ENCODE results near the gene FBXO24. TPM values are rescaled to one million over a fixed set of nuclear protein-coding genes. Genes with fewer than 3 reads are reported as not detected.

FBXO24 gene
- total RNA-seq, 1 donor from 2014 or later: 1.2 TPM

GRCh38 chr7:100612730-100613390, 26.7 kb downstream of the FBXO24 start:
- Histone ChIP-seq H3K79me2 (ENCODE audit: low read depth) (no peaks in the 10 kb centered on the region), H3K9ac (peak overlapping the region; percentile 29), H3K4me2 (peak overlapping the region; percentile 86), H3K27ac (no peak overlapping the region), H3F3A (ENCODE audit: low read depth) (peaks cover 15% of the 10 kb centered on the region), H3K27me3 (no peaks in the 10 kb centered on the region), H3K4me1 (no peaks in the 10 kb centered on the region), H4K20me1 (ENCODE audit: low read depth) (no peaks in the 10 kb centered on the region), H2AFZ (replicated peaks) (no peak overlapping the region), H3K4me3 (peak overlapping the region; percentile 75), H3K9me3 (ENCODE audit: low read depth) (no peaks in the 10 kb centered on the region), H3K36me3 (no peaks in the 10 kb centered on the region)
- peak; percentile 62 for DNase-seq (ENCODE audit: low spot score)
- Mint-ChIP-seq H3K27me3 (ENCODE audit: insufficient read depth, low read depth) (peaks cover 12% of the 10 kb centered on the region), H3K9me3 (no peaks in the 10 kb centered on the region), H3K4me1 (peaks cover 14% of the 10 kb centered on the region), H3K27ac (no peak overlapping the region), H3K36me3 (peaks cover 5% of the 10 kb centered on the region), H3K4me3 (peak overlapping the region; percentile 99)
- TF ChIP-seq CTCF (IDR thresholded peaks at IDR 0.05) (peak; percentile 45), EZH2phosphoT487 (IDR thresholded peaks at IDR 0.05) (no peak)

DNA sequence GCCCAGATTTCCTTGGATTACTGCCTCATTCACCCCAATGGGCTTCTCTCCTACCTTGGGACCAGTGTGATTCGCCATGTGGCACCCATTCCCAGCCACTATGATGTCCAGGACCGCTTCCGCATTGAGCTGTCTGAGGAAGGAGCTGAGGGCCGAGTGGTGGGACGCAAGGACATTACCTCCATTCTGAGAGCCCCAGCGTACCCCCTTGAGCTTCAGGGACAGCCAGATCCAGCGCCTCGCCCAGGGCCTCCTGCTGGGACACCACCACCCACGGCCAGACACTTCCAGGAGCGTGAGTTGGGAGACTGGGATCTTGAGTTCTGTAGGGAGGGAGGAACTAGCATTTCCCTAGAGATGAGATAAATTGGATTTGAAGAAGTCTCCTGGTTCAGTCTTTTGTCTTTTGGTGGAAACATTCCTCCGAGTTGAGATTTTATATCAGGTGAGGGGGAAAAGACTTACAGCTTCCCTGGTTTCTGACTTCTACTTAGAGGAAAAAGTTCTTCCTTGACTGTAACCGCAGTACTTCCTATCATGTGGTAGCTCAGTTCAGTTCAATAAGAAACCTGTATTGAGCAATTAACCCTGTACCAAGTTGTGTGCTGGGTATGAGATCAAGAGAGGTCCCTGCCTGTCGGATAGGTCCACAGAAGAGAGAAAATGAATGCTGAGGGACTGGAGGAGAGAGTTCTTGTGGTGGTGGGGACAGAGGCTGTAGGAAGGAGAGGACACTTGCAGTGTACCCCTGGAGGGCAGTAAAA, 27.5 kb downstream of the FBXO24 start:
- H3F3A ChIP-seq (ENCODE audit: low read depth): peaks cover 15% of the 10 kb centered on the region
- H3K36me3 Mint-ChIP-seq: peaks cover 5% of the 10 kb centered on the region
- H3K4me1 Mint-ChIP-seq: peaks cover 14% of the 10 kb centered on the region
- H3K4me1 ChIP-seq: no peaks in the 10 kb centered on the region
- no peak overlapping the region for H3K27ac ChIP-seq
- no peaks in the 10 kb centered on the region for H3K9me3 ChIP-seq (ENCODE audit: low read depth)
- TF ChIP-seq EZH2phosphoT487 (IDR thresholded peaks at IDR 0.05) (no peak), EZH2 (IDR thresholded peaks at IDR 0.05) (no peak), CTCF (IDR thresholded peaks at IDR 0.05) (no peak)
- H3K27ac Mint-ChIP-seq: no peak overlapping the region
- no peaks in the 10 kb centered on the region for H3K36me3 ChIP-seq
- H3K27me3 ChIP-seq: no peaks in the 10 kb centered on the region
- no peaks in the 10 kb centered on the region for H4K20me1 ChIP-seq (ENCODE audit: low read depth)
- no peak for DNase-seq (ENCODE audit: low spot score)
- H3K79me2 ChIP-seq (ENCODE audit: low read depth): no peaks in the 10 kb centered on the region
- no peak overlapping the region for H2AFZ ChIP-seq (replicated peaks)
- peak overlapping the region; percentile 99 for H3K4me3 Mint-ChIP-seq
- H3K9me3 Mint-ChIP-seq: no peaks in the 10 kb centered on the region
- H3K4me2 ChIP-seq: peak overlapping the region; percentile 86
- peak overlapping the region; percentile 75 for H3K4me3 ChIP-seq
- H3K9ac ChIP-seq: no peak overlapping the region
- peaks cover 8% of the 10 kb centered on the region for H3K27me3 Mint-ChIP-seq (ENCODE audit: insufficient read depth, low read depth)

DNA sequence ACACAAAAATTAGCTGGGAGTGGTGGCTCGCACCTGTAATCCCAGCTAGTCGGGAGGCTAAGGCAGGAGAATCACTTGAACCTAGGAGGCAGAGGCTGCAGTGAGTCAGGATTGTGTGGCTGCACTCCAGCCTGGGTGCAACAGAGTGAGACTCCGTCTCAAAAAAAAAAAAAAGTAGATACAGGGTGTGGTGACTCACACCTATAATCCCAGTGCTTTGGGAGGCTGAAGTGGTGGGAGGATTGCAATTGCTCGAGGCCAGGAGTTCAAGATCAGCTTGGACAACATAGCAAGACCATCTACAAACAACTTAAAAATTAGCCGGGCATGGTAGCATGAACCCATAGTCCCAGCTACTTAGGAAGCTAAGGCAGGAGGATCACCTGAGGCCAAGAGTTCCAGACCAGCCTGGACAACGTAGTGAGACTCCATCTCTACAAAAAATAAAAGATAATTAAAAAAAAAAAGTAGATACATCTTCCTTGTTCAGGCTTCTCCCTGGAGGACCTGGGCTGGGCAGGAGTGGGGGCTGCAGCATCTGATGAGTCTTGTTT, 28.3 kb downstream of the FBXO24 start:
- no peaks in the 10 kb centered on the region for H3K36me3 ChIP-seq
- H3K4me3 ChIP-seq: no peak overlapping the region
- Mint-ChIP-seq H3K9me3 (no peaks in the 10 kb centered on the region), H3K4me1 (peaks cover 14% of the 10 kb centered on the region), H3K27me3 (ENCODE audit: insufficient read depth, low read depth) (peaks cover 8% of the 10 kb centered on the region), H3K27ac (no peak overlapping the region), H3K36me3 (peaks cover 5% of the 10 kb centered on the region), H3K4me3 (peak overlapping the region; percentile 99)
- H3F3A ChIP-seq (ENCODE audit: low read depth): peaks cover 15% of the 10 kb centered on the region
- H3K9ac ChIP-seq: no peak overlapping the region
- H3K27me3 ChIP-seq: no peaks in the 10 kb centered on the region
- no peak overlapping the region for H2AFZ ChIP-seq (replicated peaks)
- H3K9me3 ChIP-seq (ENCODE audit: low read depth): no peaks in the 10 kb centered on the region
- no peaks in the 10 kb centered on the region for H3K79me2 ChIP-seq (ENCODE audit: low read depth)
- DNase-seq (ENCODE audit: low spot score): no peak
- no peak for TF ChIP-seq CTCF (IDR thresholded peaks at IDR 0.05)
- no peak for TF ChIP-seq EZH2phosphoT487 (IDR thresholded peaks at IDR 0.05)
- no peak overlapping the region for H3K4me2 ChIP-seq
- no peak overlapping the region for H3K27ac ChIP-seq
- no peaks in the 10 kb centered on the region for H3K4me1 ChIP-seq
- no peaks in the 10 kb centered on the region for H4K20me1 ChIP-seq (ENCODE audit: low read depth)
